SKM-1 (cell line): ENCODE data around the gene GEMIN2.
"Not testable (repeated sequence)": the region's sequence is repeated elsewhere in the genome, so short reads cannot be mapped to it uniquely, and the experiment has no call there.

Source experiments
- DNase-seq: peaks from one replicate; lab custom pipeline; 2025; ENCODE audit not compliant: unreplicated experiment; lab: John Stamatoyannopoulos, UW

GEMIN2 gene, protein sequence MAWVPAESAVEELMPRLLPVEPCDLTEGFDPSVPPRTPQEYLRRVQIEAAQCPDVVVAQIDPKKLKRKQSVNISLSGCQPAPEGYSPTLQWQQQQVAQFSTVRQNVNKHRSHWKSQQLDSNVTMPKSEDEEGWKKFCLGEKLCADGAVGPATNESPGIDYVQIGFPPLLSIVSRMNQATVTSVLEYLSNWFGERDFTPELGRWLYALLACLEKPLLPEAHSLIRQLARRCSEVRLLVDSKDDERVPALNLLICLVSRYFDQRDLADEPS

GRCh38 chr14:39114073-39114838 is at the start of gene GEMIN2:
Gene GEMIN2 (plus strand): TSS chr14:39114323. CDS start chr14:39114339, 16 bp downstream.
- DNase-seq, result peak; percentile 68

GRCh38 chr14:39069169-39069805 is 44.8 kb upstream of the GEMIN2 start:
- not testable (repeated sequence) for DNase-seq

GRCh38 chr14:39069923-39070322 is 44.2 kb upstream of the GEMIN2 start:
- no peak for DNase-seq

DNA sequence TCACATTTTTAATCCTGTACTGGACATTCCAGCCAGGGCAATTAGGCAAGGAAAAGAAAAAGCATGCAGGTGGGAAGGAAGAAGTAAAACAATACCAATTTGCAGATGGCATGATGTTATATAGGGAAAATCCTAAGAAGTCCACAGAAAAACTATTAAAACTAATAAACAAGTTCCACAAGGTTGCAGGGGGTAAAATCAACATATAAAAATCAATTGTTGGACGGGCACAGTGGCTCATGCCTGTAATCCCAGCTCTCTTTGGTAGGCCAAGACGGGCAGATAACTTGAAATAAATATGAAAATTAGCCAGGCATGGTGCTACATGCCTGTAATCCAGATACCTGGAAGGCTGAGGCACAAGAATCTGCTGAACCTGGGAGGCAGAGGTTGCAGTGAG is 43.0 kb upstream of the GEMIN2 start:
- DNase-seq, result no peak

- no peak for DNase-seq
These were observed 33.2 kb upstream of the GEMIN2 start for GRCh38 chr14:39080886-39081285.

- DNase-seq, result no peak
These were observed 31.0 kb upstream of the GEMIN2 start for GRCh38 chr14:39083127-39083526.

DNA sequence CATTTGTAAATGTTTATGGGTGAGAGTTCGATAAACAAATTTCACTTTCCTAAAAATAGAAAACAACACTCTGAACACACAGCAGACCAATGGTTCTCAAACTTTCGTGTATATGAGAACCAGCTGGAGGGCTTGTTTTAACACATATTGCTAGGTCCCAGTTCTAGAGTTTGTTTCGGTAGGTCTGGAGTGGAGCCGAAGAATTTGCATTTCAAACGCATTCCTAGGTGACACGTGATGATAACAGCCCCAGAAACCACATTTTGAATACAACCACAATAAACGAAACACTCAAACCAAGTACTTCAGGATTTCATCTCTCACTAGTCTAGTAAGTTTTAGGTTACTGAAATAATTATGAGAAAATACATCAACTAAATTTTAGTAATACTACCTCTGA is 28.2 kb upstream of the GEMIN2 start:
- DNase-seq, result no peak

GRCh38 chr14:39087493-39087892 is 26.6 kb upstream of the GEMIN2 start:
- no peak for DNase-seq

DNA sequence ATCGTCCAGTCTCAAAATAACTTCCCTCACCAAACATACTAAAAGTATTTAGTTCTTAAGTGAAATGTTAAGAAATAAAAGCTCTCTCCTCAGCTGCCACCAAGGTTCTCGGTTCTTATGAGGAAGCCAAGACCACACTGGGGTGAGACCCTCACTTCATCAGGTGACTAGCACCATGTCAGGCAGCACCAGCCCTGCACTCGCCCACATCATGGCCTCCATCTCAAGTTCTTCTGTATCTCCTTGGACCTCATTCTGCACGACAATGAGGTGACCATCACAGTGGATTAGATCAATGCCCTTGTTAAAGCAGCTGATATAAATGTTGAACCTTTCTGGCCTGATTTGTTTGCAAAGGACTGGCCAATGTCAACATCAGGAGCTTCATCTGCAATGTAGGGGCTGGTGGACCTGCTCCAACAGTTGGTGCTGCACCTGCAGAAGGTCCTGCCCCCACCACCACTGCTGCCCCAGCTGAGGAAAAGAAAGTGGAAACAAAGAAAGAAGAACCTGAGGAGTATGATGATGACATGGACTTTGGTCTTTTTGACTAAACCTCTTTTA is 23.5 kb upstream of the GEMIN2 start:
- DNase-seq, result no peak

- no peak for DNase-seq
These were observed 22.4 kb upstream of the GEMIN2 start for GRCh38 chr14:39091716-39092115.

DNA sequence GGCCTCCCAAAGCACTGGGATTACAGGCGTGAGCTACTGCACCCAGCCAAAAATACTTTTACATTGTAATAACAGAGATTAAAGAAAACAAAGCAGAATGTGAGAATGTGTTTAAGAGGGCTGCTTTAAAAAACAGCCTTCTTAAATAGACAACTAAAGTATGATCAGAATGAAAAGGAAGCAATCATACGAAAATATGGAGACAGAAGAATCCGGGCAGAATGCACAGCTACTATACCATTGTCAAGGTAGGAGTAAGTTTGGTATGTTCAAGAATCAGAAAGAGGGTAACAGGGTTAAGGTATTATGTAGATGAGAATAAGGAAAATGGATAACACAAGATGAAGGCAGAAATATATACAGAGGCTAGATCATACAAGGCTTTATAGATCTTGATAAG is 19.6 kb upstream of the GEMIN2 start:
- DNase-seq, result no peak

- no peak for DNase-seq
These were observed 17.0 kb upstream of the GEMIN2 start for GRCh38 chr14:39097159-39097558.

DNA sequence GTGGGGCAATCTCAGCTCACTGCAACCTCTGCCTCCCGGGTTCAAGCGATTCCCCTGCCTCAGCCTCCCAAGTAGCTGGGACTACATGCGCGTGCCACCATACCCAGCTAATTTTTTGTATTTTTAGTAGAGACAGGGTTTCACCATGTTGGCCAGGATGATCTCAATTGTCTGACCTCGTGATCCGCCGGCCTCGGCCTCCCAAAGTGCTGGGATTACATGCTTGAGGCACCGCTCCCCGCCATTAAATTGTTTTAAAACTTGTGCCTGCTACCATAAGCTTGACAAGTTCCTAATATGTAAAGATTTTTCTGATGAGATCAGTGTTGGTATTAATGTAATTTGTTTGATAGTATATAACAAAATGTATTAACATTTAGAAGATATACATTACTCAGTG is 14.9 kb upstream of the GEMIN2 start:
- DNase-seq, result not testable (repeated sequence)

DNA sequence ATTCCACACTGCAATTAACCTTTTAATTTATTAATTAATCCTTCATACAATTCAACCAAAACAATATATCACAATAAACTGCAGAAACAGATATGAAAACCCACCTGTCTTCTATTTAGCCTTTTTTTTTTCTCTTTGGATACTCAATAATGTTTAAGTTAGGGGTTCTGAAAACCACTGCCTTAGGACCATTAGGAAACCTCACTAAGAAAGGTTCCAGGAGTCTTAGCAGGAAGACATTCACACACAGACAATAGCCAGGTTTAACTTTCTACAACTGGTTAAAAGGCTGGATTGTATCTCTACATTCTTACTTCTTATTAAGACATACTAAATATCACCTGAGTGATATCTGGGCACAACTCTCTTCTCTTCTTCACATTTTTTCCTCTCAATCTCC is 14.4 kb upstream of the GEMIN2 start:
- DNase-seq, result no peak

DNA sequence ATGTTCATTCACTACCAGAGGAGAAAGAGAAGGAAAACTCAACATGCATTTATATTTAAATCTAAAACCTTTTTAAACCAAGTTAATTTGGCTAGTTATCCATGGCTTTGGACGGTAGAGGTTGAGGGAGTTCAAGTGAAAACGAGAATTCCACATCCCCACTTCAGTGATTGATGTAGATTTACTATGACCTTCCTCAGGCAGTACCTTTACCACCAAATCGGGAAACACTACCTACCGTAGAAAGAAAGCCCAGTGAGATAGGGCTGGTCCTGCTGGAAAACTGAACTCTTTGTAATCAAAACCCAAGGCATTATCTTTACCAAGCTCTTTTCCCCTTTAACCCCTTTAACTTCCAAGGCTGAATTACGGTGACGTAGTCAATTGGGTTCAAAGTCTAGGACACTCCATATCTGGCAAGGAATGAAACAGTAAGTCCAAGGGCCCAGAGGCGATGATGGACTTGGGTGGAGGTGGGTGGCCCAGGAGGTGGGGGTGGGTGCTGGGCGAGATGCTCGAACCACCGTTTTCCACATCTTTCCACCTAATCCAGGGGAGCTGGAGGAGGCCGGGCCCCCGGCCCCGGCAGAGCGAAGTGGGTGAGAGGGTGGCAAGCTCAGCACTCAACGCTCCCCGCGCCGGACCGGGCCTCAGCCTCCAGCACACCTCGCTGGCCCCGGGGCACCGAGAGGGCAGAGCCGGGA is 11.7 kb upstream of the GEMIN2 start:
- no peak for DNase-seq

DNA sequence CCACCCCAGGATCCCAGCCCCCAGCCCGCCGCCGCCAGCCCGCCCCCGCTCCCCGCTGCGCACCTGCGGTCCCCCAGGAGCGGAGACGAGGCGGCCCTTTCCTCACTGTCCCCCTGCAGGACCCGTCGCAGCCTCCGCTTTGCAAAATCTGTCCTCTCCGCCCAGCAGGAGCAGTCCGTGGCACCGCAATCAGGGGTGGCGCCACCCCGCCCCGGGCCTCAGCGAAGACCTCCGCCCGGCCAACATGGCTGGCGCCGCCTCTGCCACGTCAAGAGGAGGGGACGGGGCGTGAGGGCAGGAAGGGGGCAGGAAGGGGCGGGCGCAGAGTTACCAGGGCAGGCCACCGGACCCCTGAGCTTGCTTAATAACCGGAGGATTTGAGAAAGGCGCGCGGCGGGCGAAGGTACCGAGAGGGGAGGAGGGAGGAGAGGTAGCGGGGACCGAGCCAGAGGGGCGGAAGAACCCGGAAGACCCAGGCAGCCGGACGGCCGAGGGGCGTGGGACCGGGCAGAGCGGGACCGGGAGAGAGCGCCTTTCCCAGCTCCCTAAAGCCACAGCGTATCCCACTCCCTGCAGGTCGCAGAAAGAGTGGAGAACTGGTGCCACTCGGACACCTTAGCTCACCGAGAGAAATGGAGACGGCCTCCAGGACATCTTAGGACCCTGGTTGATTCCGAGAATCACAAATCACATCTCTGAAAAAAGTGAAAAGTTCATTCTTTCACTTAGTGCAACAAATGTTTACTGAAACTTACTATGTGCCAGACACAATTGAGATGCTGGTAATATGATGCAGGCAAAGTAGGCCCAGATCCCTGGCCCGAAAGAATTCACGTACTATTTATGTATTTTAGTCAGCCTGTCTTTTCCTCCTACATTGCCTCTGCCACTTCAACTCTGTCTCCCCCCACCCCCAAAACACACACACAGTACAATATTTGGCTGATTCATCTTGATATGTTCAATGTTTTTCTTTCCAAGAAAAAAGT is 10.9 kb upstream of the GEMIN2 start, which contains the start of gene SEC23A:
TSS of gene SEC23A (minus strand) at position 267 of the 989 bp plus-strand sequence. CDS start 7,117 bp downstream, outside the sequence.
- DNase-seq, result no peak

- not testable (repeated sequence) for DNase-seq
These were observed 9.9 kb upstream of the GEMIN2 start for GRCh38 chr14:39104078-39104801.

GRCh38 chr14:39107591-39107996 is 6.5 kb upstream of the GEMIN2 start:
- DNase-seq, result peak; percentile 1

DNA sequence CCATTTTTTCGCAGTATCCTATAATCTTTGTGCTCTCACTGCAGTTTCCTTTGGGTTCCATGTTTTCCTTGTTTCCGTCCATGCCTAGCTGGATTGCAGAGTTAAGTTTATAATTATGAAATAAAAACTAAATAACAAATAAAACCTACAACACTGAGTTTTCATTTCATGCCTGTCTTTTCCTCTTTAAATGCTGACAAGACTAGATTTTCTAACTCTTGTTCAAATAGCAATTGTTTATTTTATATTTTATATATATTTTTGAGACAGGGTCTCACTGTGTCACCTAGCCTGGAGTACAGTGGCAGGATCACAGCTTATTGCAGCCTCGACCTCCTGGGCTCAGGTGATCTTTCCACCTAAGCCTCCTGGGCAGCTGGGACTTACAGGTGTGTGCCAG is 5.3 kb upstream of the GEMIN2 start:
- no peak for DNase-seq
